HepG2 (cell line): Measurements from ENCODE around the gene OSGIN1. TPM values are rescaled to one million over a fixed set of nuclear protein-coding genes. Genes with fewer than 3 reads are reported as not detected.
A peak's percentile ranks its signal among the peaks of the same experiment; 100 is the strongest.

Experiments used
- ARHGAP35 ChIP-seq: sonication (generic); formaldehyde crosslinking; IDR thresholded peaks from 2 replicates; pipeline ENCODE4 v1.9.0; 2022; ENCODE audit warnings: mild to moderate bottlenecking, inconsistent platforms, moderate library complexity, missing genetic modification reagents, borderline replicate concordance
- BCL3 ChIP-seq: sonication (generic); formaldehyde crosslinking; IDR thresholded peaks from 2 replicates; pipeline ENCODE4 v1.5.1; 2020; ENCODE audit warnings: mild to moderate bottlenecking, missing genetic modification reagents, moderate library complexity
- BRCA1 ChIP-seq: sonication (generic); formaldehyde crosslinking; IDR thresholded peaks from 2 replicates; pipeline ENCODE4 v1.4.0; 2020; ENCODE audit warnings: missing genetic modification reagents
- DZIP1 ChIP-seq: sonication (generic); formaldehyde crosslinking; IDR thresholded peaks from 2 replicates; pipeline ENCODE4 v1.5.0; 2020; ENCODE audit warnings: mild to moderate bottlenecking, missing genetic modification reagents
- JDP2 ChIP-seq: sonication (generic); formaldehyde crosslinking; IDR thresholded peaks from 2 replicates; pipeline ENCODE4 v1.8.1; 2022; ENCODE audit warnings: missing genetic modification reagents, borderline replicate concordance
- MIXL1 ChIP-seq: IDR thresholded peaks from 2 replicates; pipeline ENCODE4 v1.6.1; 2016
- NONO ChIP-seq, 2 experiments: fragments of 450-650 bp in 1 of 2; sonication (generic) in 1 of 2; formaldehyde crosslinking in 1 of 2; IDR thresholded peaks in 1 of 2; conservative IDR thresholded peaks in 1 of 2; 2 replicates each; pipeline versions ENCODE4 v1.6.1 to v1.8.0; 2017 to 2022; ENCODE audit warnings: mild to moderate bottlenecking in 1 of 2, missing genetic modification reagents in 1 of 2, moderate library complexity in 1 of 2
- PHB2 ChIP-seq: fragments of 450-650 bp; IDR thresholded peaks from 2 replicates; pipeline ENCODE4 v1.6.1; 2018; ENCODE audit not compliant: partially characterized antibody
- PHF5A ChIP-seq: IDR thresholded peaks from one replicate; pipeline ENCODE4 v1.6.1; 2018; ENCODE audit warnings: low read depth, missing genetic modification reagents; ENCODE audit not compliant: unreplicated experiment
- RXRB ChIP-seq: IDR thresholded peaks from 2 replicates; pipeline ENCODE4 v1.6.1; 2016; ENCODE audit warnings: borderline replicate concordance, missing genetic modification reagents, missing compliant biosample characterization
- THAP11 ChIP-seq: IDR thresholded peaks from 2 replicates; pipeline ENCODE4 v1.6.1; 2016; ENCODE audit warnings: missing biosample characterization, missing genetic modification reagents
- ZNF234 ChIP-seq: sonication (generic); formaldehyde crosslinking; conservative IDR thresholded peaks from 2 replicates; pipeline ENCODE4 v1.5.1; 2020; ENCODE audit warnings: mild to moderate bottlenecking, missing genetic modification reagents
- ZNF501 ChIP-seq: sonication (generic); formaldehyde crosslinking; IDR thresholded peaks from 2 replicates; pipeline ENCODE4 v1.5.1; 2020; ENCODE audit warnings: mild to moderate bottlenecking, moderate library complexity, missing genetic modification reagents
- ZNF646 ChIP-seq: sonication (generic); formaldehyde crosslinking; IDR thresholded peaks from 2 replicates; pipeline ENCODE4 v1.9.0; 2021; ENCODE audit warnings: mild to moderate bottlenecking, missing genetic modification reagents
- ZNF704 ChIP-seq: sonication (generic); formaldehyde crosslinking; IDR thresholded peaks from 2 replicates; pipeline ENCODE4 v1.8.1; 2023; ENCODE audit warnings: mild to moderate bottlenecking, inconsistent platforms, moderate library complexity, missing genetic modification reagents, borderline replicate concordance
- polyA plus RNA-seq, 8 experiments: library from polyadenylated mRNA; depleted of rRNA in 3 of 8; stranded (reverse) in 7 of 8; unstranded in 1 of 8; fragments of >200 nt; fragmentation: Illumina TruSeq in 4 of 8; extraction: Trizol in 4 of 8; gene quantifications; 2 replicates each; pipeline versions ENCODE4 v1.2.1 to v1.2.3, GENCODE V29; 2011 to 2016; ENCODE audit warnings: low read depth in 4 of 8, missing spikeins in 1 of 8, mixed read lengths in 1 of 8; ENCODE audit not compliant: insufficient read depth in 1 of 8
- total RNA-seq, 5 experiments: library from RNA; depleted of rRNA; stranded (reverse); fragments of >200 nt; fragmentation: Illumina TruSeq; extraction: Trizol; gene quantifications; 2 replicates each; pipeline ENCODE4 v1.2.3, GENCODE V29; 2016; ENCODE audit warnings: low read depth in 1 of 5

OSGIN1 gene
- total and polyA plus RNA-seq, 2 of the 13 experiments (the other 11 are each of a cell fraction or from before 2014, with no cell fraction given), result 20.5 to 27.1 TPM

- TF ChIP-seq ZNF704 (CRISPR knock-in tag) (no peak), ZNF501 (CRISPR knock-in tag) (peak; percentile 78), NONO (IDR thresholded peaks at IDR 0.05) (no peak), NONO (CRISPR knock-in tag; conservative IDR thresholded peaks at IDR 0.05) (peak; percentile 98), THAP11 (CRISPR knock-in tag) (peak; percentile 87), PHF5A (CRISPR knock-in tag) (peak; percentile 97), ZNF646 (CRISPR knock-in tag) (no peak; the same call in 1 of the 2 replicates), PHB2 (no peak), BRCA1 (no peak), BCL3 (CRISPR knock-in tag) (peak; percentile 91), DZIP1 (CRISPR knock-in tag) (peak; percentile 41; the same call in 1 of the 2 replicates), ZNF234 (CRISPR knock-in tag) (no peak), ARHGAP35 (CRISPR knock-in tag) (0 out of 2 replicates have a peak, but pooled peaks have one; percentile 25), JDP2 (CRISPR knock-in tag) (peak; percentile 93; the same call in 1 of the 2 replicates), MIXL1 (CRISPR knock-in tag) (peak; percentile 98), RXRB (peak; percentile 100)
Measured at GRCh38 chr16:83942815-83943515, 10.1 kb upstream of the OSGIN1 start (continued).
